Lower leg skin (tissue), 3 donors: ENCODE measurements around the gene SLC30A3.

Source experiments
- POLR2A ChIP-seq, 2 donors: fragments of 450-650 bp; IDR thresholded peaks; one replicate each; pipeline ENCODE4 v1.6.1; 2016 to 2017; ENCODE audit warnings: antibody characterized with exemption in 2 of 2, mild to moderate bottlenecking in 1 of 2, moderate library complexity in 1 of 2
- TF ChIP-seq, protein P1 (sequence below), 3 donors: fragments of 450-650 bp; IDR thresholded peaks; one replicate each; pipeline ENCODE4 v1.5.1; 2016; ENCODE audit warnings: antibody characterized with exemption in 3 of 3, mild to moderate bottlenecking in 3 of 3, moderate library complexity in 2 of 3

DNA sequence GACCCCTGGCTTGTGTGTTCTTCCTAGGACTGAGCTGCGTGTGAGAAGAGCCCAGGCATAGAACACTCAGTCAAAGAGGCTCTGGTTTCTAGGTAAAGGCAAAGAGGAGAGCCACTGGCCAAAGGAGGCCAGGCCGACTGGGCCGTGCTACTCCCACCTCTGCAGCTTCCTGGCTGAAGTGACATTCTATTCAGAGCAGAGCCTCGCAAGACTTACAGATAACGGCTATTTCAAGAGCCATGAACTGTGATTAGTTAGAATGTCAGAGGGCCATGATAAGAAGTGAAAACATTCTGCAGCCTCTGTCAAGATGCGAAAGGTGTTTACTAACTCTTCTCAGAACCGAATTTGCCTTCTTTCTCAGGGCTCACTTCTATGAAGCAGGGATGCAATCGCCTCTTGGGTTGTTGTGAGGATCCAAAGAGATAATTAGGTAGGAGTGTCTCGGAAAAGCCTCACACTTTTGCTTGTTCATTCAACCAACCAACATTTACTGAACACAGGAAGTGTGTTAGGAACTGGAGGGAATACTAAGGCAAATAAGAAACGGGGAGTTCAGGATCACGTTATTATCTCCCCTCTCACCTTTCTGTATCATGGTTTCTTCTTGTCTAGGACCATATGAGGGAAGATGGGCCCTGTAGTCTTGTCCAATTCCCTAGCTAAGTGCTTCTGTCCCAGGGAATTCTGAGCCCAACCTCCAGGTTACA lies 8.9 kb upstream of the SLC30A3 start:
- TF ChIP-seq, protein P1, sequence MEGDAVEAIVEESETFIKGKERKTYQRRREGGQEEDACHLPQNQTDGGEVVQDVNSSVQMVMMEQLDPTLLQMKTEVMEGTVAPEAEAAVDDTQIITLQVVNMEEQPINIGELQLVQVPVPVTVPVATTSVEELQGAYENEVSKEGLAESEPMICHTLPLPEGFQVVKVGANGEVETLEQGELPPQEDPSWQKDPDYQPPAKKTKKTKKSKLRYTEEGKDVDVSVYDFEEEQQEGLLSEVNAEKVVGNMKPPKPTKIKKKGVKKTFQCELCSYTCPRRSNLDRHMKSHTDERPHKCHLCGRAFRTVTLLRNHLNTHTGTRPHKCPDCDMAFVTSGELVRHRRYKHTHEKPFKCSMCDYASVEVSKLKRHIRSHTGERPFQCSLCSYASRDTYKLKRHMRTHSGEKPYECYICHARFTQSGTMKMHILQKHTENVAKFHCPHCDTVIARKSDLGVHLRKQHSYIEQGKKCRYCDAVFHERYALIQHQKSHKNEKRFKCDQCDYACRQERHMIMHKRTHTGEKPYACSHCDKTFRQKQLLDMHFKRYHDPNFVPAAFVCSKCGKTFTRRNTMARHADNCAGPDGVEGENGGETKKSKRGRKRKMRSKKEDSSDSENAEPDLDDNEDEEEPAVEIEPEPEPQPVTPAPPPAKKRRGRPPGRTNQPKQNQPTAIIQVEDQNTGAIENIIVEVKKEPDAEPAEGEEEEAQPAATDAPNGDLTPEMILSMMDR (IDR thresholded peaks at IDR 0.05) = no peak
- TF ChIP-seq POLR2A (IDR thresholded peaks at IDR 0.05) = no peak
